Limb (tissue), 2 donors: ENCODE data around the gene SYNCRIP.
A peak's percentile ranks its signal among the peaks of the same experiment; 100 is the strongest.
"Not testable (repeated sequence)": the region's sequence is repeated elsewhere in the genome, so short reads cannot be mapped to it uniquely, and the experiment has no call there.

ENCODE experiments used
- DNase-seq, 2 donors: peaks; one replicate each; pipeline ENCODE4 v3.0.0-alpha.2; 2016; ENCODE audit errors: extremely low spot score in 2 of 2

SYNCRIP gene

GRCh38 chr6:85594197-85594930 lies 48.3 kb downstream of the SYNCRIP start:
- no peak for DNase-seq

DNA sequence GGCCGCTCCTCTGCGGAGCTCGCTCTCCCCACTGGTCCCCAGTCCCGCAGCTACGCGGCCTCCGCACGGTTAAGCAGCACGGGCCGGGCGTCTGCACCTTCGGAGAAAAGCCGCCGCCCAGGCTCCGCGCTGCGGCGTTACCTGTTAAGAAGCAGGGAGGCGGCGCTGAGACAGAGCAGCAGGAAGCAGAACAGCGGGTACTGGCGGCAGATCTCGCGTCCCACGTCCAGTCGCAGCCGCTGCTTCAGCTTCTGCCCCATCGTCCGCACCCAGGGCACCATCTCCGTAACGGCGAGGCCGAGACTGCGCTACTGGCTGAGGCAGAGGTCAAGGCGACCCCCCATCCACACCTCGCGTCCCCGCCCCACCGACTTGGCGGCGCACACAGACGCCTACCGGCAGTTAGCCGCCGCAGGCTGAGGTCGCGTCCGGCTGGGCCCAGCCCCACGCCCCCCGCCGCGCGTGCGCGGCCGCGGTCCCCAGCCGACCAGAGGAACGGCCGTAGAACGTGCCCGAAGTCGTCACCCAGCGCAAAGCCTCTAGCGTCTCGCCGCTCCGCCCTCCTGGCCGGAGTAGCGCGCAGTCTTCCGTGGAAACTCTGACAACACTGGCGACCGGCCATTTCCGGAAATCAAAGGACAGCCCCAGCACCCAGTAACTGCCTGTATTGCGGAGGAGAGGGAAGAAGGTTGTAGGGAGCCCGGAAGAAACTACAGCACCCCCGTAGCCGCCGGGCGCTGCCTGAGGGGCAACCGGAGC lies 49.1 kb downstream of the SYNCRIP start, which contains the start of gene SNX14:
Gene SNX14 (minus strand): TSS at position 421 of the 759 bp plus-strand sequence. CDS start 140 bp downstream, at position 281.
- DNase-seq = peak; percentile 90 to 91

- no peak for DNase-seq
Observed at GRCh38 chr6:85592033-85592432, 50.7 kb downstream of the SYNCRIP start.

DNA sequence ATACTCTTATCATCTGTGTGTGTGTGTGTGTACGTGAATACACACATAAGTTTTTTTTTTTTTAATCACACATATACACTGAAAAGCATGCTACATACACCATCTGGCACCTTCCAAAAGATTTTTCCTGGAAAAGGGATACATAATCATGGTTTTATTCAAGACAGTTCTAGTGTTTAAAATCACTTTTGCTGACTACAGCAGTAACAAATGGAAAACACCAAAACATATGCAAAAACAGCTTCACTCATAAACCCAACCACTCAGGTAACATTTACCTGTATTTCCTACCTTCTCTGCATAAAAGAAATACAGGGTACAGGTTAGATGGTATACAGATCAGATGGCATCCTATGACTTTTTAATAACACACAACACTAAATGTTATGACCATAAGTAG lies 51.5 kb downstream of the SYNCRIP start:
- DNase-seq = no peak

GRCh38 chr6:85585741-85586140 lies 56.9 kb downstream of the SYNCRIP start:
- no peak for DNase-seq

- DNase-seq = not testable (repeated sequence)
Observed at GRCh38 chr6:85582832-85583231, 59.9 kb downstream of the SYNCRIP start.

DNA sequence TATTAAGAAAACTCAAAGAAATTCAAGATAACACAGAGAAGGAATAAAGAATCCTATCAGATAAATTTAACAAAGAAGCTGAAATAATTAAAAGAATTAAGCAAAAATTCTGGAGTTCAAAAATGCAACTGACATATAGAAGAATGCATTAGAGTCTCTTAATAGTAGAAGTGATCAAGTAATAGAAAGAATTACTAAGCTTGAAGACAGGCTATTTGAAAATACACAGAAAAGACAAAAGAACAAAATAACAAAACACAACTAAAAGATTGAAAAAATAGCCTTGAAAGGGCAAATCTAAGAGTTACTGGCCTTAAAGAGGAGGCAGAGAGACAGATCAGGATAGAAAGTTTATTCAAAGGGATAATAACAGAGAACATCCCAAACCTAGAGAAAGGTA lies 61.1 kb downstream of the SYNCRIP start:
- no peak for DNase-seq

DNA sequence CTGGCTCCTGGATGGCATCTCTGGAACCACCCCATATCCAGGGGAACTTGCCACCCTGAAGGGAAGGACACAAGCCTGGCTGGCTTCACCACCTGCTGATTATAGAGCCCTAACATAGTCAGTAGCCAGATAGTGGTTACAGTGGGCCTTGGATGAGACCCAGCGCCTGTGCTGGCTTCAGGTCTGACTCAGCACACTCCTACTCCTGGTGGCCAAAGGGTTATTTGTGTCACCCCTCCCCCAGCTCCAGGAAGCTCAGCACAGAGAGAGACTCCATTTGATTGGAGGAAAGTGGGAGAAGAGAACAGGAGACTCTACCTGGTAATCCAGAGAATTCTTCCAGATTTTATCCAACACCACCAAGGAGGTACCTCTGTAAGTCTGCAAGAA lies 61.8 kb downstream of the SYNCRIP start:
- DNase-seq = no peak

GRCh38 chr6:85580118-85580877 lies 62.4 kb downstream of the SYNCRIP start:
- no peak for DNase-seq

GRCh38 chr6:85579581-85579980 lies 63.1 kb downstream of the SYNCRIP start:
- no peak for DNase-seq

GRCh38 chr6:85576476-85576875 lies 66.2 kb downstream of the SYNCRIP start:
- DNase-seq = peak in 1 of 2 donors; percentile 55

GRCh38 chr6:85574932-85575598 lies 67.6 kb downstream of the SYNCRIP start:
- no peak for DNase-seq

DNA sequence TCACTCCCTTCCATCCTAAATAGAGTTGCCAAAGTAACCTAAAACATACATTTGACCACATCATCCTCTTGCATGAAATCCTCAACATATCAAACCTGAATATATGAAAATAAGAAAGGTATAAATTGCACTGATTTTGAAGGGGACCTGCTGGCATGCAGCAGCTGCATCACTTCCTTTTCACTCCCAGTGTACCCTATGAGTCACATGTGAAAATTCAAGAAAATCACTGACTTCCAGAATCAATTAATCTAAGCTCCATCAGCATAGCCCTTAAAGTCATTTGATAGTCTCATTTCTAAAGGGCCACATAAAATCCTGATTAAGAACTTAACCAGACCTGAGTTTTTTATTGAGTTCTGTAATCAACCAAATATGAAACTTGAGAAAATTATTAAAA lies 73.4 kb downstream of the SYNCRIP start:
- DNase-seq = no peak

DNA sequence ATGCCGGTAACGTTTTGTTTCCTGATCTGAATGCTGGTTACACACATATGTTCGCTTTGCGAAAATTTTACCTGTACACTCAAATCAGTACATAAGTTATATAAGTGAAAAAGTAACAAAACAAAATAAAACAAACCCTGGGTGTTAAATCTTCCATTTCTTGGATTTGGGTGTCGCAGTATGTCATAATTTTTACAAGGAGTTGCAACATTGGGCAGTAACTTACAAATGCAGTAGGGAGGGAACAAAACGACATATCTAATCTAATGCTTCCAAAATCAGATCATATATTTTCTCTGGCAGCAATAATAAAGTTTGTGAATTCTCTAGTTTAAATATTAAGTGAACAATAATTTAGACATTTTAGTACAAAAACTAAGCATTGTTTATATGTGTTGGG lies 74.3 kb downstream of the SYNCRIP start:
- DNase-seq = no peak

DNA sequence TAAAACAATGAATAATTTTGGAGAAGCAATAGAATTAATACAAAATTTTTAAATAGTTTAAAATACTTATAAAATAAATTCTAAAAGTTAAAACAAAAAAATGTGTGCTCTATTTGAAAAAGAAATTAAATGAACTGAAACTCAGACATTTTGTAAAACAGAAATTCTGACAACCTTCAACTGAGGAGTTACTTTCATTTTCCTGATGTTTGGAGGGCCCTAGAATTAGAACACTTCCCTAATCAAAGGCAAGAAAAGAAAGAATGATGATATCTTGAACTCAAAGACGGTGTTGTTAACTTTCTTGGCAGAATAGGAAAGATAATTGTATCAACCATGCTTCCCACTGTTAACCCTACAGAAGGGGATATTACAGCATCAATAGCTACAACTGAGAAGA lies 77.0 kb downstream of the SYNCRIP start:
- DNase-seq = no peak

DNA sequence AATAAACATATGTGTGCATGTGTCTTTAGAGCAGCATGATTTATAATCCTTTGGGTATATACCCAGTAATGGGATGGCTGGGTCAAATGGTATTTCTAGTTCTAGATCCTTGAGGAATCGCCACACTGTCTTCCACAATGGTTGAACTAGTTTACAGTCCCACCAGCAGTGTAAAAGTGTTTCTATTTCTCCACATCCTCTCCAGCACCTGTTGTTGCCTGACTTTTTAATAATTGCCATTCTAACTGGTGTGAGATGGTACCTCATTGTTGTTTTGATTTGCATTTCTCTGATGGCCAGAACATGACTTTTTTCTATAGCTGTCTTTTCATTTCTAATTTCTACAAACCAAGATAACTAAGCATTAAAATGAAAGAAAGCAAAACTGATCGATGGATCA lies 78.5 kb downstream of the SYNCRIP start:
- not testable (repeated sequence) for DNase-seq
